Neural cell (in vitro differentiated cells): ENCODE data around the gene PTPRO. TPM values are rescaled to one million over a fixed set of nuclear protein-coding genes. Genes with fewer than 3 reads are reported as not detected.

ENCODE experiments used
- H2AFZ ChIP-seq: fragments of 200-600, 300-800 bp; sonication (generic), shearing (Covaris generic); 2 replicates; pipeline ENCODE4 v1.6.0; 2014; ENCODE audit warnings: low read depth, mild to moderate bottlenecking, antibody characterized with exemption, low read length, moderate library complexity
- H3F3A ChIP-seq: fragments of 200-600 bp; shearing (Covaris generic); 2 replicates; pipeline ENCODE4 v1.6.1; 2016; ENCODE audit warnings: mild to moderate bottlenecking, moderate library complexity, mixed read lengths, antibody characterized with exemption, low read length; ENCODE audit not compliant: insufficient read depth, poor library complexity, severe bottlenecking
- H3K27ac ChIP-seq: fragments of 200-600, 300-800 bp; sonication (generic), shearing (Covaris generic); 2 replicates; pipeline ENCODE4 v1.5.1; 2014; ENCODE audit warnings: mild to moderate bottlenecking, low read length, moderate library complexity
- H3K27me3 ChIP-seq: fragments of 300-800, 200-600 bp; sonication (generic), shearing (Covaris generic); 2 replicates; pipeline ENCODE4 v1.6.0; 2014; ENCODE audit warnings: mild to moderate bottlenecking, low read depth, low read length, moderate library complexity; ENCODE audit not compliant: insufficient read depth
- H3K36me3 ChIP-seq: fragments of 300-800, 200-600 bp; sonication (generic), shearing (Covaris generic); 2 replicates; pipeline ENCODE4 v1.5.1; 2014; ENCODE audit warnings: mild to moderate bottlenecking, antibody characterized with exemption, low read length, moderate library complexity; ENCODE audit not compliant: insufficient read depth
- H3K4me2 ChIP-seq: fragments of 300-800, 200-600 bp; sonication (generic), shearing (Covaris generic); 2 replicates; pipeline ENCODE4 v1.6.0; 2014; ENCODE audit warnings: mild to moderate bottlenecking, low read length
- H3K4me3 ChIP-seq: fragments of 300-800, 200-600 bp; sonication (generic), shearing (Covaris generic); 2 replicates; pipeline ENCODE4 v1.5.1; 2014; ENCODE audit warnings: mild to moderate bottlenecking, low read length, moderate library complexity
- H3K79me2 ChIP-seq: fragments of 200-600 bp; shearing (Covaris generic); replicated peaks from 2 replicates; pipeline ENCODE4 v1.6.0; 2014; ENCODE audit warnings: mild to moderate bottlenecking, low read length, moderate library complexity; ENCODE audit not compliant: insufficient read depth
- H3K9ac ChIP-seq: fragments of 300-800, 200-600 bp; sonication (generic), shearing (Covaris generic); 2 replicates; pipeline ENCODE4 v1.6.1; 2016; ENCODE audit warnings: mild to moderate bottlenecking, low read length, mixed read lengths
- H3K9me2 ChIP-seq: fragments of 200-600 bp; shearing (Covaris generic); 2 replicates; pipeline ENCODE4 v1.6.1; 2016; ENCODE audit warnings: mild to moderate bottlenecking, low read length, mixed read lengths; ENCODE audit not compliant: insufficient read depth
- H3K9me3 ChIP-seq: fragments of 200-600, 300-800 bp; sonication (generic), shearing (Covaris generic); 2 replicates; pipeline ENCODE4 v1.6.1; 2016; ENCODE audit warnings: mild to moderate bottlenecking, mixed run types, low read length, moderate library complexity, mixed read lengths
- H4K20me1 ChIP-seq: fragments of 200-600 bp; shearing (Covaris generic); 2 replicates; pipeline ENCODE4 v1.6.1; 2016; ENCODE audit warnings: mild to moderate bottlenecking, mixed run types; ENCODE audit not compliant: insufficient read depth
- EP300 ChIP-seq: fragments of 450-650 bp; conservative IDR thresholded peaks from 2 replicates; pipeline ENCODE4 v1.6.1; 2014; ENCODE audit warnings: antibody characterized with exemption, mild to moderate bottlenecking, moderate library complexity; ENCODE audit not compliant: poor library complexity, severe bottlenecking
- EZH2 ChIP-seq: fragments of 200-600, 300-800 bp; shearing (Covaris generic), sonication (generic); IDR thresholded peaks from 2 replicates; pipeline ENCODE4 v1.6.1; 2014; ENCODE audit warnings: antibody characterized with exemption, low read length, borderline replicate concordance, mild to moderate bottlenecking; ENCODE audit not compliant: insufficient read depth, poor library complexity, severe bottlenecking
- MXI1 ChIP-seq: fragments of 450-650 bp; conservative IDR thresholded peaks from 2 replicates; pipeline ENCODE4 v1.6.1; 2014; ENCODE audit warnings: antibody characterized with exemption, mild to moderate bottlenecking; ENCODE audit not compliant: poor library complexity, severe bottlenecking
- POLR2AphosphoS5 ChIP-seq: IDR thresholded peaks from 2 replicates; pipeline ENCODE4 v1.6.1; 2012
- RAD21 ChIP-seq: fragments of 450-650 bp; conservative IDR thresholded peaks from 2 replicates; pipeline ENCODE4 v1.6.1; 2014; ENCODE audit warnings: antibody characterized with exemption, mild to moderate bottlenecking, moderate library complexity
- SMC3 ChIP-seq: fragments of 450-650 bp; conservative IDR thresholded peaks from 2 replicates; pipeline ENCODE4 v1.6.1; 2014; ENCODE audit warnings: antibody characterized with exemption, mild to moderate bottlenecking, moderate library complexity; ENCODE audit not compliant: poor library complexity
- TAF1 ChIP-seq: IDR thresholded peaks from 2 replicates; pipeline ENCODE4 v1.6.1; 2012; ENCODE audit warnings: low read depth
- polyA plus RNA-seq: library from polyadenylated mRNA; depleted of rRNA; stranded (reverse); fragments of >200 nt; gene quantifications from 2 replicates; pipeline ENCODE4 v1.2.3, GENCODE V29; 2014
- TF ChIP-seq, protein P1 (sequence below): IDR thresholded peaks from 2 replicates; pipeline ENCODE4 v1.6.1; 2012; ENCODE audit warnings: borderline replicate concordance
- TF ChIP-seq, protein P2 (sequence below): fragments of 450-650 bp; IDR thresholded peaks from 2 replicates; pipeline ENCODE4 v1.5.1; 2014; ENCODE audit warnings: antibody characterized with exemption, mild to moderate bottlenecking, moderate library complexity; ENCODE audit not compliant: poor library complexity, severe bottlenecking

PTPRO gene
- polyA plus RNA-seq, 1 donor from 2014 or later, result 124 TPM

DNA sequence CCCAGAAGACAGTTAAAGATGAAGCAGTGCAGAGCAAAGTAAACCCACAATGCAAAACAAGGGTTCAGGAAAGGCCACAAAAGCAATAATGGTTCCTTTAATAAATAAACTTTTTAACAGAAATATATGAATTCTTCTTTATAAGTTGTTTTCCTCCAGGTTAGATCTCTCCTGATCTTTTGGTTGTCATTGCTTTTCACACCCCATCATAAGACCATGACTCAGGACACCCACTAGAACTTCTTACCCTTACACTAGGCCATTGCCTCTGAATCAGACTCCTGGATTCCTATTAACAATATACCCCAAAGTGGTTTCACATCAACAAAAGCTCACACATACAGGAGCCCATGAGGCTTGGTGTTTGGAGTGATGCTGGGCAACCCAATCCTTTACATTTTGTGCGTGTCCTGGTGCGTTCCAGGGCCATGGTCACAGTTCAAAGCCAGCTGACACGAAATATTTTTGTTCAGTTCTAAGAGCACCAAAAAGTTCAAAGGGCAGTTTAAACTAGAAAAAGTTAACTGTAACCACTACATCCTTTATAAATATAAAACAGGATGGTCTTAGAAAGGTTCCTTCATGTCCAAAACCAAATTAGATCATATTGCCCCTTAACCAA, 279.9 kb downstream of the PTPRO start:
- Histone ChIP-seq H3K79me2 (no peaks in the 10 kb centered on the region), H3K27ac (no peak overlapping the region), H3K36me3 (no peaks in the 10 kb centered on the region), H4K20me1 (no peaks in the 10 kb centered on the region), H3K9ac (no peak overlapping the region), H2AFZ (no peak overlapping the region), H3K9me2 (no peaks in the 10 kb centered on the region), H3F3A (no peaks in the 10 kb centered on the region), H3K27me3 (no peaks in the 10 kb centered on the region), H3K4me3 (no peak overlapping the region), H3K9me3 (no peaks in the 10 kb centered on the region), H3K4me2 (no peak overlapping the region)
- TF ChIP-seq SMC3, result no peak
- no peak for TF ChIP-seq RAD21
- TF ChIP-seq, protein P1, sequence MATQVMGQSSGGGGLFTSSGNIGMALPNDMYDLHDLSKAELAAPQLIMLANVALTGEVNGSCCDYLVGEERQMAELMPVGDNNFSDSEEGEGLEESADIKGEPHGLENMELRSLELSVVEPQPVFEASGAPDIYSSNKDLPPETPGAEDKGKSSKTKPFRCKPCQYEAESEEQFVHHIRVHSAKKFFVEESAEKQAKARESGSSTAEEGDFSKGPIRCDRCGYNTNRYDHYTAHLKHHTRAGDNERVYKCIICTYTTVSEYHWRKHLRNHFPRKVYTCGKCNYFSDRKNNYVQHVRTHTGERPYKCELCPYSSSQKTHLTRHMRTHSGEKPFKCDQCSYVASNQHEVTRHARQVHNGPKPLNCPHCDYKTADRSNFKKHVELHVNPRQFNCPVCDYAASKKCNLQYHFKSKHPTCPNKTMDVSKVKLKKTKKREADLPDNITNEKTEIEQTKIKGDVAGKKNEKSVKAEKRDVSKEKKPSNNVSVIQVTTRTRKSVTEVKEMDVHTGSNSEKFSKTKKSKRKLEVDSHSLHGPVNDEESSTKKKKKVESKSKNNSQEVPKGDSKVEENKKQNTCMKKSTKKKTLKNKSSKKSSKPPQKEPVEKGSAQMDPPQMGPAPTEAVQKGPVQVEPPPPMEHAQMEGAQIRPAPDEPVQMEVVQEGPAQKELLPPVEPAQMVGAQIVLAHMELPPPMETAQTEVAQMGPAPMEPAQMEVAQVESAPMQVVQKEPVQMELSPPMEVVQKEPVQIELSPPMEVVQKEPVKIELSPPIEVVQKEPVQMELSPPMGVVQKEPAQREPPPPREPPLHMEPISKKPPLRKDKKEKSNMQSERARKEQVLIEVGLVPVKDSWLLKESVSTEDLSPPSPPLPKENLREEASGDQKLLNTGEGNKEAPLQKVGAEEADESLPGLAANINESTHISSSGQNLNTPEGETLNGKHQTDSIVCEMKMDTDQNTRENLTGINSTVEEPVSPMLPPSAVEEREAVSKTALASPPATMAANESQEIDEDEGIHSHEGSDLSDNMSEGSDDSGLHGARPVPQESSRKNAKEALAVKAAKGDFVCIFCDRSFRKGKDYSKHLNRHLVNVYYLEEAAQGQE, result no peak
- TF ChIP-seq EZH2, result no peak
- no peak for TF ChIP-seq POLR2AphosphoS5
- no peak for TF ChIP-seq MXI1
- no peak for TF ChIP-seq EP300
- TF ChIP-seq TAF1, result no peak
- TF ChIP-seq, protein P2, sequence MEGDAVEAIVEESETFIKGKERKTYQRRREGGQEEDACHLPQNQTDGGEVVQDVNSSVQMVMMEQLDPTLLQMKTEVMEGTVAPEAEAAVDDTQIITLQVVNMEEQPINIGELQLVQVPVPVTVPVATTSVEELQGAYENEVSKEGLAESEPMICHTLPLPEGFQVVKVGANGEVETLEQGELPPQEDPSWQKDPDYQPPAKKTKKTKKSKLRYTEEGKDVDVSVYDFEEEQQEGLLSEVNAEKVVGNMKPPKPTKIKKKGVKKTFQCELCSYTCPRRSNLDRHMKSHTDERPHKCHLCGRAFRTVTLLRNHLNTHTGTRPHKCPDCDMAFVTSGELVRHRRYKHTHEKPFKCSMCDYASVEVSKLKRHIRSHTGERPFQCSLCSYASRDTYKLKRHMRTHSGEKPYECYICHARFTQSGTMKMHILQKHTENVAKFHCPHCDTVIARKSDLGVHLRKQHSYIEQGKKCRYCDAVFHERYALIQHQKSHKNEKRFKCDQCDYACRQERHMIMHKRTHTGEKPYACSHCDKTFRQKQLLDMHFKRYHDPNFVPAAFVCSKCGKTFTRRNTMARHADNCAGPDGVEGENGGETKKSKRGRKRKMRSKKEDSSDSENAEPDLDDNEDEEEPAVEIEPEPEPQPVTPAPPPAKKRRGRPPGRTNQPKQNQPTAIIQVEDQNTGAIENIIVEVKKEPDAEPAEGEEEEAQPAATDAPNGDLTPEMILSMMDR, result no peak

DNA sequence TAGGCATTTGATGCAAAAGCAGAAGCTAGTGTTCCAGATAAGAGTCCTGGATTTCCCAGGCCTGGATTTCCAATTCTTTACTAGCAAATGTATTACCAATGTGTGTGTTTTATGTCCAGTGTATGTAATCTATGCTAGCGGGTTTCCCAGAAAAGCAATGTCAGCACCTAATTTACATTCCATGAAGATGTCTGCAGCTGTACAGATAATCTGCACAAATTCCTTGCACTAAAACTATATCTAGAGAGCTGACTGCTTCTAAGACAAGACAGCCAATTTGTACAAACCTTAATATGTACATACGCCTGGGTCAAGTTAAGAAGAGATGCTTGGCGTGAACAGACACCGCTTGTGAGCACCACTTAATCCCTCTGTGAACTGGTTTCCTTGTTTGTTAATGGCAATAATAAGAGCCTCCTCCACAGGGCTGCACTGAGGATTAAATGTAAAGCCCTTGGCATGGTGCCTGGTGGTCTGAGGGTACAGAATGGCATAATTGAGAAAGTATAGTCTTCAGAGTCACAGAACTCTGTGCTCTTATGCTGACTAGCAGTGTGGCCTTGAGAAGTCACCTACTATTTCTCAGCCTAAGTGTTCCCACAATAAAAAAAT, 281.3 kb downstream of the PTPRO start:
- Histone ChIP-seq H3K9me3 (no peaks in the 10 kb centered on the region), H3K27ac (no peak overlapping the region)

More for the DNA sequence above, 281.3 kb downstream of the PTPRO start:
- Histone ChIP-seq H3K4me3 (no peak overlapping the region), H3K9me2 (no peaks in the 10 kb centered on the region), H3K27me3 (no peaks in the 10 kb centered on the region), H3K9ac (no peak overlapping the region), H3F3A (no peaks in the 10 kb centered on the region), H4K20me1 (no peaks in the 10 kb centered on the region), H3K36me3 (no peaks in the 10 kb centered on the region), H2AFZ (no peak overlapping the region), H3K4me2 (no peak overlapping the region), H3K79me2 (no peaks in the 10 kb centered on the region)
- TF ChIP-seq SMC3 (no peak), EZH2 (no peak), POLR2AphosphoS5 (no peak), TAF1 (no peak), EP300 (no peak), RAD21 (no peak), MXI1 (no peak)
- TF ChIP-seq, protein P2, result no peak
- TF ChIP-seq, protein P1, result no peak
